Mesendoderm (in vitro differentiated cells): ENCODE results near the gene GMIP. TPM values are rescaled to one million over a fixed set of nuclear protein-coding genes. Genes with fewer than 3 reads are reported as not detected.
"Not testable (repeated sequence)": the region's sequence is repeated elsewhere in the genome, so short reads cannot be mapped to it uniquely, and the experiment has no call there.

Experiments used
- DNase-seq: peaks from one replicate; pipeline ENCODE4 v3.0.0; 2013
- H2AK5ac ChIP-seq: 2 replicates; pipeline ENCODE4 v1.6.1; 2013; ENCODE audit warnings: low read length, inconsistent platforms
- H2BK120ac ChIP-seq: 2 replicates; pipeline ENCODE4 v1.6.1; 2013; ENCODE audit warnings: low read depth, mild to moderate bottlenecking, low read length, moderate library complexity, mixed read lengths
- H2BK15ac ChIP-seq: replicated peaks from 2 replicates; pipeline ENCODE4 v1.6.1; 2013; ENCODE audit warnings: low read depth, mild to moderate bottlenecking, moderate library complexity
- H2BK5ac ChIP-seq: 2 replicates; pipeline ENCODE4 v1.6.1; 2013; ENCODE audit warnings: low read length, inconsistent platforms
- H3K18ac ChIP-seq: 2 replicates; pipeline ENCODE4 v1.6.1; 2013; ENCODE audit warnings: mild to moderate bottlenecking, low read length, mixed read lengths
- H3K23ac ChIP-seq: one replicate; pipeline ENCODE4 v1.6.1; 2013; ENCODE audit warnings: low read length
- H3K27ac ChIP-seq: 2 replicates; pipeline ENCODE4 v1.5.1; 2013; ENCODE audit warnings: low read depth, mild to moderate bottlenecking, inconsistent platforms, low read length, moderate library complexity
- H3K27me3 ChIP-seq: 2 replicates; pipeline ENCODE4 v1.6.1; 2013; ENCODE audit warnings: low read length, control low read depth, mild to moderate bottlenecking, inconsistent platforms; ENCODE audit not compliant: insufficient read depth, poor library complexity
- H3K36me3 ChIP-seq: 2 replicates; pipeline ENCODE4 v1.6.1; 2013; ENCODE audit warnings: low read length, inconsistent platforms; ENCODE audit not compliant: control insufficient read depth, insufficient read depth
- H3K4ac ChIP-seq: one replicate; pipeline ENCODE4 v1.6.1; 2013; ENCODE audit warnings: low read depth, mild to moderate bottlenecking, low read length, moderate library complexity
- H3K4me1 ChIP-seq: 2 replicates; pipeline ENCODE4 v1.6.1; 2013; ENCODE audit warnings: low read depth, low read length, inconsistent platforms; ENCODE audit not compliant: control insufficient read depth
- H3K4me2 ChIP-seq: 2 replicates; pipeline ENCODE4 v1.6.1; 2013; ENCODE audit warnings: low read length
- H3K4me3 ChIP-seq: 2 replicates; pipeline ENCODE4 v1.5.1; 2013; ENCODE audit warnings: mild to moderate bottlenecking, low read length
- H3K56ac ChIP-seq: one replicate; pipeline ENCODE4 v1.6.1; 2013; ENCODE audit warnings: low read length
- H3K79me1 ChIP-seq: 2 replicates; pipeline ENCODE4 v1.6.1; 2013; ENCODE audit warnings: low read length, inconsistent platforms
- H3K79me2 ChIP-seq: 2 replicates; pipeline ENCODE4 v1.6.1; 2013; ENCODE audit warnings: mild to moderate bottlenecking, low read length; ENCODE audit not compliant: control insufficient read depth, insufficient read depth
- H3K9ac ChIP-seq: 2 replicates; pipeline ENCODE4 v1.6.1; 2013; ENCODE audit warnings: low read length, inconsistent platforms
- H4K5ac ChIP-seq: one replicate; pipeline ENCODE4 v1.6.1; 2013; ENCODE audit warnings: low read length
- H4K8ac ChIP-seq: one replicate; pipeline ENCODE4 v1.6.1; 2013; ENCODE audit warnings: low read depth, mild to moderate bottlenecking, control low read depth, low read length, moderate library complexity
- WGBS: extraction: QIAGEN DNeasy Blood & Tissue Kit; methylation state at CpG from one replicate; pipeline ENCODE4 v1.1.7; 2013; ENCODE audit warnings: low lambda C conversion rate, missing lambda C conversion rate; ENCODE audit not compliant: insufficient coverage; ENCODE audit errors: extremely low coverage; 5-methylcytosine and 5-hydroxymethylcytosine counted together
- polyA plus RNA-seq, 2 experiments: library from polyadenylated mRNA; stranded (reverse); fragments of 200-250 nt; gene quantifications; one replicate each; pipeline ENCODE4 v1.2.3, GENCODE V29; 2013

GMIP gene
- polyA plus RNA-seq (2013, experiment 1 of 2) = 10.4 TPM
- 10.4 TPM for polyA plus RNA-seq (2013, experiment 2 of 2)

- peak within 1 kb of the TSS; percentile 71 for H3K4me3 ChIP-seq
- peaks cover 9% of the 10 kb centered on the region for H3K36me3 ChIP-seq
- peak within 1 kb of the TSS; percentile 10 for H3K18ac ChIP-seq
- peak within 1 kb of the TSS; percentile 96 for H3K56ac ChIP-seq
- H3K23ac ChIP-seq = peak within 1 kb of the TSS; percentile 29
- H3K79me2 ChIP-seq = no peaks in the 10 kb centered on the region
- H3K27me3 ChIP-seq = no peaks in the 10 kb centered on the region
- no peaks in the 10 kb centered on the region for H3K79me1 ChIP-seq
- H4K8ac ChIP-seq = no peak within 1 kb of the TSS
- no peak within 1 kb of the TSS for H2BK120ac ChIP-seq
- H2AK5ac ChIP-seq = no peak within 1 kb of the TSS
- peak within 1 kb of the TSS; percentile 84 for H3K4me2 ChIP-seq
- H3K27ac ChIP-seq = peak within 1 kb of the TSS; percentile 87
- H3K4ac ChIP-seq = peak within 1 kb of the TSS; percentile 0
- H3K9ac ChIP-seq = peak within 1 kb of the TSS; percentile 91
- peak; percentile 87 for DNase-seq
- H4K5ac ChIP-seq = no peak within 1 kb of the TSS
- H3K4me1 ChIP-seq = no peaks in the 10 kb centered on the region
- no CpG with 5 or more reads among the region's 50 CpGs for WGBS
- H2BK15ac ChIP-seq = no peak within 1 kb of the TSS
- H2BK5ac ChIP-seq = no peak within 1 kb of the TSS
Observed at GRCh38 chr19:19643158-19644053, at the start of gene GMIP. TSS of gene GMIP (minus strand) at chr19:19643657. CDS start at chr19:19643529, 128 bp downstream.

- Histone ChIP-seq H4K8ac (no peak overlapping the region), H3K9ac (no peak overlapping the region), H2BK5ac (no peak overlapping the region), H3K4me2 (no peak overlapping the region), H3K79me1 (no peaks in the 10 kb centered on the region), H3K4me3 (no peak overlapping the region), H3K18ac (no peak overlapping the region), H2BK15ac (no peak overlapping the region), H3K4ac (no peak overlapping the region), H3K27me3 (no peaks in the 10 kb centered on the region), H3K56ac (no peak overlapping the region), H2BK120ac (no peak overlapping the region), H3K36me3 (no peaks in the 10 kb centered on the region), H3K27ac (no peak overlapping the region), H3K79me2 (no peaks in the 10 kb centered on the region), H2AK5ac (no peak overlapping the region), H3K23ac (no peak overlapping the region), H4K5ac (no peak overlapping the region), H3K4me1 (no peaks in the 10 kb centered on the region)
- WGBS = no CpG with 5 or more reads among the region's 10 CpGs
- no peak for DNase-seq
Observed at GRCh38 chr19:19691683-19692082, 48.2 kb upstream of the GMIP start.

GRCh38 chr19:19689023-19689422, 45.6 kb upstream of the GMIP start:
- H4K5ac ChIP-seq, H2BK15ac ChIP-seq, DNase-seq, H3K4me1 ChIP-seq, H3K27ac ChIP-seq, H3K56ac ChIP-seq, H3K27me3 ChIP-seq, H4K8ac ChIP-seq, H2BK5ac ChIP-seq, H3K18ac ChIP-seq, H3K4ac ChIP-seq, H3K36me3 ChIP-seq, H3K9ac ChIP-seq, H2BK120ac ChIP-seq, H3K4me2 ChIP-seq, H3K79me1 ChIP-seq, H3K23ac ChIP-seq, H3K79me2 ChIP-seq, H3K4me3 ChIP-seq, H2AK5ac ChIP-seq: not testable (repeated sequence)
- WGBS = no CpG with 5 or more reads among the region's 10 CpGs

GRCh38 chr19:19687090-19687489, 43.6 kb upstream of the GMIP start:
- H2AK5ac ChIP-seq = no peak overlapping the region

GRCh38 chr19:19686580-19686979, 43.1 kb upstream of the GMIP start:
- H3K27me3 ChIP-seq = no peaks in the 10 kb centered on the region
- no peak overlapping the region for H2BK5ac ChIP-seq
- H3K79me1 ChIP-seq = no peaks in the 10 kb centered on the region
- no peak overlapping the region for H3K4me3 ChIP-seq
- no peak overlapping the region for H4K8ac ChIP-seq
- H4K5ac ChIP-seq = no peak overlapping the region
- H3K36me3 ChIP-seq = no peaks in the 10 kb centered on the region
- no peak overlapping the region for H3K23ac ChIP-seq
- no peaks in the 10 kb centered on the region for H3K79me2 ChIP-seq
- H3K4me2 ChIP-seq = no peak overlapping the region
- no peak overlapping the region for H3K56ac ChIP-seq
- no peak overlapping the region for H3K9ac ChIP-seq
- H3K4me1 ChIP-seq = no peaks in the 10 kb centered on the region
- no peak overlapping the region for H2BK120ac ChIP-seq
- H2BK15ac ChIP-seq = no peak overlapping the region
- no CpG with 5 or more reads among the region's 6 CpGs for WGBS
- no peak for DNase-seq
- H2AK5ac ChIP-seq = no peak overlapping the region
- no peak overlapping the region for H3K18ac ChIP-seq
- no peak overlapping the region for H3K27ac ChIP-seq
- H3K4ac ChIP-seq = no peak overlapping the region

More at GRCh38 chr19:19687090-19687489, 43.6 kb upstream of the GMIP start:
- Histone ChIP-seq H3K36me3 (no peaks in the 10 kb centered on the region), H3K56ac (no peak overlapping the region), H3K18ac (no peak overlapping the region), H4K8ac (no peak overlapping the region), H3K9ac (no peak overlapping the region), H3K4me1 (no peaks in the 10 kb centered on the region), H3K79me2 (no peaks in the 10 kb centered on the region), H4K5ac (no peak overlapping the region), H3K4me3 (no peak overlapping the region), H3K79me1 (no peaks in the 10 kb centered on the region), H2BK5ac (no peak overlapping the region), H3K4me2 (no peak overlapping the region), H2BK120ac (no peak overlapping the region), H3K27me3 (no peaks in the 10 kb centered on the region), H3K27ac (no peak overlapping the region), H2BK15ac (no peak overlapping the region), H3K23ac (no peak overlapping the region), H3K4ac (no peak overlapping the region)
- WGBS = no CpG with 5 or more reads among the region's 3 CpGs
- DNase-seq = no peak
